Peyer's patch (tissue), 4 donors: ENCODE measurements around the gene MDH1. TPM values are rescaled to one million over a fixed set of nuclear protein-coding genes. Genes with fewer than 3 reads are reported as not detected.

Experiments
- DNase-seq, 3 donors: peaks; one replicate each; pipeline ENCODE4 v3.0.0-alpha.2; 2017 to 2019
- H3K27ac ChIP-seq, 4 donors: fragments of 200-600 bp; sonication (generic); one replicate each; pipeline ENCODE4 v1.5.1; 2016 to 2019
- H3K27me3 ChIP-seq, 2 donors: fragments of 200-600 bp; sonication (generic); one replicate each; pipeline ENCODE4 v1.5.1; 2019
- H3K36me3 ChIP-seq, 3 donors: fragments of 200-600 bp; sonication (generic); one replicate each; pipeline ENCODE4 v1.5.1; 2016 to 2019
- H3K4me1 ChIP-seq, 4 donors: fragments of 200-600 bp; sonication (generic); one replicate each; pipeline ENCODE4 v1.5.1; 2016 to 2019
- H3K4me3 ChIP-seq, 4 donors: fragments of 200-600 bp; sonication (generic); 1 replicate in 3 of 4; 2 replicates in 1 of 4; pipeline ENCODE4 v1.5.1; 2016 to 2019; ENCODE audit warnings: mild to moderate bottlenecking in 1 of 4
- H3K9me3 ChIP-seq, 4 donors: fragments of 200-600 bp; sonication (generic); one replicate each; pipeline ENCODE4 v1.5.1; 2016 to 2019; ENCODE audit warnings: mild to moderate bottlenecking in 1 of 4
- POLR2A ChIP-seq, 2 donors: fragments of 450-650 bp; IDR thresholded peaks; one replicate each; pipeline ENCODE4 v1.5.1; 2017; ENCODE audit warnings: antibody characterized with exemption in 2 of 2, mild to moderate bottlenecking in 2 of 2, moderate library complexity in 2 of 2
- total RNA-seq, 4 donors: library from RNA; depleted of rRNA; stranded (reverse); fragments of >200 nt; gene quantifications; one replicate each; pipeline ENCODE4 v1.1.0, GENCODE V29; 2016
- TF ChIP-seq, protein P1 (sequence below), 6 experiments: fragments of 450-650 bp in 4 of 6; fragments of 200-600 bp in 2 of 6; sonication (generic) in 1 of 6; IDR thresholded peaks; one replicate each; pipeline ENCODE4 v1.5.1; 2017 to 2019; ENCODE audit warnings: antibody characterized with exemption in 6 of 6, mild to moderate bottlenecking in 3 of 6, moderate library complexity in 1 of 6

Gene MDH1
- total RNA-seq, 4 donors from 2014 or later: 59.4 to 178 (median 127) TPM

- H3K9me3 ChIP-seq: no peaks in the 10 kb centered on the region
- no peak for DNase-seq
- H3K4me1 ChIP-seq: no peaks in the 10 kb centered on the region
- no peaks in the 10 kb centered on the region for H3K27me3 ChIP-seq
- TF ChIP-seq, protein P1, sequence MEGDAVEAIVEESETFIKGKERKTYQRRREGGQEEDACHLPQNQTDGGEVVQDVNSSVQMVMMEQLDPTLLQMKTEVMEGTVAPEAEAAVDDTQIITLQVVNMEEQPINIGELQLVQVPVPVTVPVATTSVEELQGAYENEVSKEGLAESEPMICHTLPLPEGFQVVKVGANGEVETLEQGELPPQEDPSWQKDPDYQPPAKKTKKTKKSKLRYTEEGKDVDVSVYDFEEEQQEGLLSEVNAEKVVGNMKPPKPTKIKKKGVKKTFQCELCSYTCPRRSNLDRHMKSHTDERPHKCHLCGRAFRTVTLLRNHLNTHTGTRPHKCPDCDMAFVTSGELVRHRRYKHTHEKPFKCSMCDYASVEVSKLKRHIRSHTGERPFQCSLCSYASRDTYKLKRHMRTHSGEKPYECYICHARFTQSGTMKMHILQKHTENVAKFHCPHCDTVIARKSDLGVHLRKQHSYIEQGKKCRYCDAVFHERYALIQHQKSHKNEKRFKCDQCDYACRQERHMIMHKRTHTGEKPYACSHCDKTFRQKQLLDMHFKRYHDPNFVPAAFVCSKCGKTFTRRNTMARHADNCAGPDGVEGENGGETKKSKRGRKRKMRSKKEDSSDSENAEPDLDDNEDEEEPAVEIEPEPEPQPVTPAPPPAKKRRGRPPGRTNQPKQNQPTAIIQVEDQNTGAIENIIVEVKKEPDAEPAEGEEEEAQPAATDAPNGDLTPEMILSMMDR (IDR thresholded peaks at IDR 0.05): no peak
- no peak for TF ChIP-seq POLR2A (IDR thresholded peaks at IDR 0.05)
- no peak overlapping the region for H3K27ac ChIP-seq
- no peak overlapping the region for H3K4me3 ChIP-seq
- no peaks in the 10 kb centered on the region for H3K36me3 ChIP-seq
Observed at GRCh38 chr2:63654959-63655358, 66.2 kb downstream of the MDH1 start.

Other genes with a start within 250 kb of the MDH1 start
- gene WDPCP, start 486 bp upstream of the MDH1 start, total RNA-seq: 10 to 100 TPM in 1 of 4 donors, 1 to 10 TPM in 3; 6.5 to 41.3 (median 7.4) TPM